Left kidney (tissue), 2 donors: ENCODE results near the gene GPSM3. TPM values are rescaled to one million over a fixed set of nuclear protein-coding genes. Genes with fewer than 3 reads are reported as not detected.

Source experiments
- DNase-seq: peaks from one replicate; pipeline ENCODE4 v3.0.0-alpha.2; 2013
- polyA plus RNA-seq: library from polyadenylated mRNA; unstranded; fragments of 120-200 nt; gene quantifications from one replicate; pipeline ENCODE4 v1.2.1, GENCODE V29; 2013; ENCODE audit not compliant: insufficient read length

GPSM3 gene
- polyA plus RNA-seq, 1 donor, result 10.2 TPM

- no peak for DNase-seq
These were observed 18.0 kb downstream of the GPSM3 start for GRCh38 chr6:32174416-32174815.

DNA sequence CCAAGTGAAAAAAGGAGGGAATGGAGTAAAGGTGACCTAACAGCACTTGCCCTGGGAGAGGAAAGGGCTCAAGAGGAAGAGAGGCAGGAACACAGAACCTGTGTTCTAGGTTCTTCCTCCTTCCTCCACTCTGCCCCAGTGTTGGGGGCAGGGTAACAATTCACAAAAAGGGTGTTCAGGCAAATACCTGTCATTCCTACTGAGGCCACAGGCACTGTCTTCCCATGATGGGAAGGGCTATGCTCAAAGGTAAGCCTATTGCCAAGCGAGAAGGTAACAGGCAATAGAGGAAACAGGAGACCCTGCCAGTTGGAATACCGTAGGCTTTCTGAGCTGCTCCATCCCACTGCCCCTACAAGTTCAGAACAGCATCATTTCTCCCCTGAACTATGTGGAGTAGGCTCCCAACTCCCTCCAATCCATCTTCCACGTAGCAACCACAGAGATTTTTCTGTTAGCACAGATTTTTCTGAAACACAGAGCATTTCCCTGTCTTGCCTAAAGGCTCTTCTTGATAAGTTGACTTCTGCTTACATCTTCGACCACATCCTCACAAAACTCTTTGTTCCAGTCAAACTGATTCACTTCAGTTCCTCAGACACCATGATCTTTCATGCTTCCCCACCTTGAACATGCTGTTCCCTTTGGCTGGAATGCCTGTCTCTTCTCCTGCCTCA, 19.3 kb downstream of the GPSM3 start:
- DNase-seq, result no peak

GRCh38 chr6:32171234-32171633, 21.2 kb downstream of the GPSM3 start:
- DNase-seq, result no peak

DNA sequence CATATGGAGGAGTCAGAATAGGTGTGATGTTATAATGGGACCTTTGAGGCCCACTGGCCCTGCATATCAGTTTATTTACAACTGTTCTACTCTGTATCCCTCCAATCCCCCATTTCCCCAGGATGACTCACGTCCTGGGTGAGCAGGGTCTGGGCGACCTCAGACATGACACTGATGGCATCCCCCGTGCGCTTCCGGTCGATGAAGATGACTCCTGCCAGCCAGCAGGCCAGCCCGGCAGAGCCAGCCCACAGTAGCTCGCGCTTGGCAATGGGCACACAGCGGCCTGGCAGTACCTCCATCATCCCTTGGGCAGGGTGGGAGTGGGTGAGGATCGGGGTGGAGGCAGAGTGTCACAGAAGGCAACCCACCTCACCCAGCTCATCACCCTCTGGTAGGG, 22.1 kb downstream of the GPSM3 start:
- DNase-seq, result no peak

GRCh38 chr6:32168807-32169591, 23.4 kb downstream of the GPSM3 start:
- no peak for DNase-seq

GRCh38 chr6:32168350-32168749, 24.1 kb downstream of the GPSM3 start:
- DNase-seq, result no peak

DNA sequence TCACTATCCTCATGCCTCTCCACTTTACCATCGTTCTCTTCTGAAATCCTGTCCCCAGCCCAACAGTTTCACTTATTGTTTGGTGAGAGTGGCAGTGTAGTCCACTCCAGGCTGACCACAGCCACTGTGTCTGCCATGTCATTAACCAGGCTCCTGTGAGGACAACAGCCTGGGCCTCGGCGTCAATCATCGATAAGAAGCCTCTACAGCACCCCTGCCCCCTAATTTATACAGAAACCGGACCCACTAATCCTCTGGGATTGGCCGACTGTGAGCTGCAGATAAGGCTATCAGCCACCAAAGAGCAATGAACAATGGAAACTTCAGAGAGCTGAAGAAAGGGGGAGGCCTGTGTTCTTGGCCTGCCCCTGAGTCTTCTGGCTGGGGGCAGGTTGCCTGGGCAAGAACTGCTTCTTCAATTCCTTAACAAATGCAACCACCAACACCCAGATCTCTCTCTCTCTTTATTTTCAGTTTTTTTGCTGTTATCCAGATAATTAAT, 24.6 kb downstream of the GPSM3 start:
- DNase-seq, result no peak

DNA sequence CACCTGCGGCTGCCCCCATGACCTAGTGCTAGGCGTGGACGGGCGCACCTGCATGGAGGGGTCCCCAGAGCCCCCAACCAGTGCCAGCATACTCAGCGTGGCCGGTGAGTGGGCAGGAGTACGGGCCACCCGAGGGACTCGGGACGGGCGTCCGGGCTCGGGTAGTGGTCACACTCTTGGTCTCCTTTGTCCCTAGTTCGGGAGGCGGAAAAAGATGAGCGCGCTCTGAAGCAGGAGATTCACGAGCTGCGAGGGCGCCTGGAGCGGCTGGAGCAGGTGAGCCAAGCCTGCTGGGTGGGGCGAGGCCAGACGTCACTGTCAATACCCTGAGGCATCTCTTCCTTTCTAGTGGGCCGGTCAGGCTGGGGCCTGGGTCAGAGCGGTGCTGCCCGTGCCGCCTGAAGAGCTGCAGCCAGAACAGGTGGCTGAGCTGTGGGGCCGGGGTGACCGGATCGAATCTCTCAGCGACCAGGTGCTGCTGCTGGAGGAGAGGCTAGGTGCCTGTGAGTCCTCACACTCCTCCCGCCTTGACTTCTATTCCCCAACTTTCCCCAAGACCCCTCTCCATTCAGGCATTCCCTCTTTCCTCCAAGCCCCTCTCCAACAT, 25.2 kb downstream of the GPSM3 start:
- no peak for DNase-seq

DNA sequence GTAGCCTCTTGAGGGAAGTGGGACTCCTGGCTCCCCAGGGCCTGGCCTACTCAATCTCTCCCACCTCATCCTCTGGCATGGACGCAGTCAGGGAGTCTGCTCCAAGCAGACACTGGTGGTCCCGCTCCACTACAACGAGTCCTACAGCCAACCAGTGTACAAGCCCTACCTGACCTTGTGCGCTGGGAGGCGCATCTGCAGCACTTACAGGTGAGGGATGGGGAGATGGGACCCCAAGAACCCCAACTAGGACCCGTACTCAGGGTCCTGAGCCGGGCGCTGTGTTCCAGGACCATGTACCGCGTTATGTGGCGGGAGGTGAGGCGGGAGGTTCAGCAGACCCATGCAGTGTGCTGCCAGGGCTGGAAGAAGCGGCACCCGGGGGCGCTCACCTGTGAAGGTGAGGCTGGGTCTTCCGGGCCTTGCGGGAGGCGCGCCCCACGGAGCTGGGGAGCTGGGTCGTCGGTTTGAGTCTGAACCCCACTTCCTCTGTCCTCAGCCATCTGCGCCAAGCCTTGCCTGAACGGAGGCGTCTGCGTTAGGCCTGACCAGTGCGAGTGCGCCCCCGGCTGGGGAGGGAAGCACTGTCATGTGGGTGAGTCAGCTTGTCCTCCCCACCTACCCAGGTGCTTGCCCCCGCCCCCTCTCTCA, 25.9 kb downstream of the GPSM3 start:
- DNase-seq, result no peak

DNA sequence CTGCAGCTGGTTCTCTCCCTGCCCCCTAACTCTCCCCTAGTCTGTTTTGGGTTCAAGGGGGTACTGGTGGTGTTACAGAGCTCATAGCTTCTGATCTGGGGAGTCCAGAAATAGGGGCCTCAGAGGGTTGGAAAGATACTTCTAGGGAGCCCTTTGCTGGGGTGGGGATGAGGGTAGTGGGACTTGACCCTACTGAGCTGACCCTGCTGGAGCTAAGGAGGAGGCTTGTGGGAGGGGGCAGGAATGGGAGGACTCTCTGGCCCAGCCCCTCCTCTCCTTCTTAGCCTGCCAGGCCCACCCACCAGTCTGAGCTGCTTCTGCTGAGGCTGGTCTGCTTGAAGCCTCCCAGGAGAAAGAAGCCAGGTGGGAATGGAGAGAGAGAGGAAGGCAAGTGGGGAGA, 28.1 kb downstream of the GPSM3 start, which contains the start of gene EGFL8:
EGFL8 (plus strand) TSS at position 301 of the 400 bp plus-strand sequence. CDS start 1,571 bp downstream, outside the sequence.
- DNase-seq, result no peak

DNA sequence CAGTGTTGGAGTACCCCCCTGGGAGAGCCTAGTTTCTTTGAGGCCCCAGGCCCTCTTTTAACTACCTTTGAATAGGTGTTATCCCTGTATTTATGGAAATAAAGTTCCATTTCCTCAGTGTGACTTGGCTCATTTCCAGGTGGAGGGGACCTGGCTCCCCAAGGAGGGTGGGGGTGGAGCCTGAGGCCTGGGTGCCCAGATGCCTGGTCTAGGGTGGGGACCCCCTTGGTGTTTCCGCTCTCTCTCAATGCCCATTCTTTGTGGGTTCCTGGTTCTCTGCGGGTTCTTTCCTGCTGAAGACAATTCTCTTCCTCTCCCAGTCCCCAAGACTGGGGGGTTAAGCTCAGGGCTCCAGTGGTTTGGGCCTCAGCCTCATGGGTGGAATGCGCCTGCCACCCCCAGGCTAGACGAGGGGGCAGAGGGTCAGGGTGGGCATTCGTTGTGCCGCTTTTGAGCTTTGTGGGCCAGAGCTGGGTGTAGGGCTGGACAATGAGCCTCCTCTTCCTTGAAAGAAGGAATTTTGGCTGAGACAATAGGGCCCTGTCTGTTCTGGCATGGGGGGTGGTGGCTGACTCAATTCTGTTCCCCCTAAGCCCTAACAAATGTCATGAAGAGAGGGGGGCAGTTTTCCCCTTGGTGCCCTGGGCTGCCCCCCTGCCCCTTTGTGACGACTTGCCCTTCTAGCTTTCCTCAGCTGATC, 28.7 kb downstream of the GPSM3 start:
- no peak for DNase-seq

GRCh38 chr6:32158052-32158451, 34.4 kb downstream of the GPSM3 start:
- no peak for DNase-seq

GRCh38 chr6:32156891-32157290, 35.6 kb downstream of the GPSM3 start:
- no peak for DNase-seq

DNA sequence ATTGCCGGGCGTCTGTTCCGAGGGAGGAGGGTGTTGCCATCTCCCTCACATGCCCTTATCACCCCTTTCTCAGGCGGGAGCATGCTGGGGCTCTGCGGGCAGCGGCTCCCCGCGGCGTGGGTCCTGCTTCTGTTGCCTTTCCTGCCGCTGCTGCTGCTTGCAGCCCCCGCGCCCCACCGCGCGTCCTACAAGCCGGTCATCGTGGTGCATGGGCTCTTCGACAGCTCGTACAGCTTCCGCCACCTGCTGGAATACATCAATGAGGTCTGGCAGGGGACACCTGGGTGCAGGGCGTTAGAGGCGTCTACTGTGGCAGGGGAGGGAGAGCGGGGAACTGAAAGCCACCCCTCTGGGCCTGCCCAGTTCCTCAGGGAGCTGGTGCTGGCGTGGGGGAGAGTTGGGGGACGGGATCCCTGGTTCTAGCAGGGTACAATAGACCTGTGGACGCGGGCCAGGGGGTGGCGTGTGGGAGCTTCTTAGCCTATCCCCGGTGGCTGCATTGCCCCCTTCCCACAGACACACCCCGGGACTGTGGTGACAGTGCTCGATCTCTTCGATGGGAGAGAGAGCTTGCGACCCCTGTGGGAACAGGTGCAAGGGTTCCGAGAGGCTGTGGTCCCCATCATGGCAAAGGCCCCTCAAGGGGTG, 37.8 kb downstream of the GPSM3 start:
- DNase-seq, result peak; percentile 71

GRCh38 chr6:32153564-32154513, 38.6 kb downstream of the GPSM3 start, which contains the start of gene PPT2:
Gene PPT2, plus strand, starts transcription at chr6:32154141. Its CDS starts 454 bp downstream, at chr6:32154595.
- peak; percentile 94 for DNase-seq

DNA sequence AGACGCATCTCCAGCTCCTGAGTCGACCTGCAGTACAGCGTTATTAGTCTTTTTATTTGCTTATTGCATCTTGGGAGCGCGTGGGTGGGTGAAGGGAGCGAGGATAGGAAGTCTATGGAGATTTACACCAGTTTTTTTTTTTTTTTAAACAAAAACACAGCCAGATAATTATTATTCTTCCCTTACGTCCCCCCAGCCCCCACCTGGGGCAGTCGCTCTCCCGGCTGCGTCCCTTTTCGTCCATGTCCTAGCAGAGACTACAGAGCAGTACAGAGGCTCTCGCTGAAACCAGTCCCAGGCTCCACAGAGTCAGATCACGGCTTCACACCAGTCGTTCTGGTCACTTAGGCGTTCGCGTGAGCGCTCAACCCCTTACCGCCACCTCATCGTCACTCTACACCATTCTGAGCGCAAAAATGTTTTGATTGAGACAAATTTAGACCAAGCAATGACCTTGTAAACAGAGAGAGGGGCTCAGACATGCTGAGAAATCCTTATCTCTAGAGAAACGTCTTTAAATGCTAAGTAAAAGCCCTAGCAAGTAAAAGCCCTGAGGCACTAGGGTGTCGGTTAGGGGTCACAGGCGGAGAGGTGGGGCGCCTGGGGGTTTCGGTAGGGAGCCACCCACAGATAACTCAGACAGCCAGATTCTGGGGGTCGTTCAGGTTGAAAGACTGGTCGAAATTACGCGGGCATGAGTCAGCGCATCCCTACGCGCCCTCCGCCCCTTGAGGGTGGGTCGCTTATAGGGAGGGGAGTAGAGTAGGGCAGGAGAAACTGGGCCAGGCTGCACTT, 39.5 kb downstream of the GPSM3 start:
- DNase-seq, result no peak

DNA sequence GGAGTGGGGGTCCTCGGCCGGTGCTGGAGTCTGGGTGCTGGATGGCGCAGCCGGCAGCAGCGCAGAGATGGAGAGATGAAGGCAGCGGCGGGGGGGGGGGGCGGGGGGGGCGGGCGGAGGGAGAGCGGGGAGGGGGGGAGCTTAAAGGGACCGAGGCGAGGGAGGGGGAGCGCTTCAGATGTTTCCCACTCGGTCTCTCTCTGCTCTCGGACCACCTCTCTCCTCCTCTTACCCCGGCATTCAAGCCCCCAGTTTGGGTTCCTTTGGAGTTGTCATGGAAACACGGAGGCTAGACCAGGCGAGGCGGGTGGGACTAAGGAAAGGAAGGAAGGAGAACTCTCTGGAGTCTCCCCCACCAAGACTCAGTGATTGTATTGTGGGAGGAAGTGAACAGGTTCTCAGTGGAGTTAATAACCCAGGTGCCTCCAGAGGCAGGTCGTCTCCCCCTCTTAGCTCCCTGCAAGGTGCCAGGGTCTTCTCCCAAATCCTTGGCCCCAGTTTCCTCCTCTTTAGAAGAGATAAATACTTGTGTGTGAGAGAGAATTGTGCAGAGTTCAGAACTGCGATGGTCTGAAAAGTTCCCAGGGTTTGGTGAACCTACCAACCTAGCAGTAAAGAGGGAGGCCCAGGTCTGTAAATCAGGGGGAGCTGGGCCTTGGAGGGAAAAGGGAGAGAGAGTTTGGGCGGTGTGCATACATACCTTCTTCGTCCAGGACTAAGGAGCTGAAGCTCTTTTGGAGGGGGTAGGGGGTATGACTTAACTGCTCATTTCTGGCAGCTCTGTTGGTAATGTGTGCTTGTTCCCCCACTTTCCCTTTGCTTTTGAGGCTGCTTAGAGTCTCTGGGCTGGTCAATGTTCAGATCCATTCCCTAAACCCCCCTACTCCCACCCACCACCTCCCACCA, 40.3 kb downstream of the GPSM3 start, which contains the start of gene PRRT1:
PRRT1 (minus strand) TSS at position 77 of the 906 bp plus-strand sequence. CDS start 112 bp downstream, outside the sequence.
- DNase-seq, result no peak
